Neural cell (in vitro differentiated cells): ENCODE results near the gene WFDC5. TPM values are rescaled to one million over a fixed set of nuclear protein-coding genes. Genes with fewer than 3 reads are reported as not detected.
"Not testable (repeated sequence)": the region's sequence is repeated elsewhere in the genome, so short reads cannot be mapped to it uniquely, and the experiment has no call there.

Source experiments
- H2AFZ ChIP-seq: fragments of 200-600, 300-800 bp; sonication (generic), shearing (Covaris generic); 2 replicates; pipeline ENCODE4 v1.6.0; 2014; ENCODE audit warnings: low read depth, mild to moderate bottlenecking, antibody characterized with exemption, low read length, moderate library complexity
- H3F3A ChIP-seq: fragments of 200-600 bp; shearing (Covaris generic); 2 replicates; pipeline ENCODE4 v1.6.1; 2016; ENCODE audit warnings: mild to moderate bottlenecking, moderate library complexity, mixed read lengths, antibody characterized with exemption, low read length; ENCODE audit not compliant: insufficient read depth, poor library complexity, severe bottlenecking
- H3K27ac ChIP-seq: fragments of 200-600, 300-800 bp; sonication (generic), shearing (Covaris generic); 2 replicates; pipeline ENCODE4 v1.5.1; 2014; ENCODE audit warnings: mild to moderate bottlenecking, low read length, moderate library complexity
- H3K27me3 ChIP-seq: fragments of 300-800, 200-600 bp; sonication (generic), shearing (Covaris generic); 2 replicates; pipeline ENCODE4 v1.6.0; 2014; ENCODE audit warnings: mild to moderate bottlenecking, low read depth, low read length, moderate library complexity; ENCODE audit not compliant: insufficient read depth
- H3K36me3 ChIP-seq: fragments of 300-800, 200-600 bp; sonication (generic), shearing (Covaris generic); 2 replicates; pipeline ENCODE4 v1.5.1; 2014; ENCODE audit warnings: mild to moderate bottlenecking, antibody characterized with exemption, low read length, moderate library complexity; ENCODE audit not compliant: insufficient read depth
- H3K4me2 ChIP-seq: fragments of 300-800, 200-600 bp; sonication (generic), shearing (Covaris generic); 2 replicates; pipeline ENCODE4 v1.6.0; 2014; ENCODE audit warnings: mild to moderate bottlenecking, low read length
- H3K4me3 ChIP-seq: fragments of 300-800, 200-600 bp; sonication (generic), shearing (Covaris generic); 2 replicates; pipeline ENCODE4 v1.5.1; 2014; ENCODE audit warnings: mild to moderate bottlenecking, low read length, moderate library complexity
- H3K79me2 ChIP-seq: fragments of 200-600 bp; shearing (Covaris generic); replicated peaks from 2 replicates; pipeline ENCODE4 v1.6.0; 2014; ENCODE audit warnings: mild to moderate bottlenecking, low read length, moderate library complexity; ENCODE audit not compliant: insufficient read depth
- H3K9ac ChIP-seq: fragments of 300-800, 200-600 bp; sonication (generic), shearing (Covaris generic); 2 replicates; pipeline ENCODE4 v1.6.1; 2016; ENCODE audit warnings: mild to moderate bottlenecking, low read length, mixed read lengths
- H3K9me2 ChIP-seq: fragments of 200-600 bp; shearing (Covaris generic); 2 replicates; pipeline ENCODE4 v1.6.1; 2016; ENCODE audit warnings: mild to moderate bottlenecking, low read length, mixed read lengths; ENCODE audit not compliant: insufficient read depth
- H3K9me3 ChIP-seq: fragments of 200-600, 300-800 bp; sonication (generic), shearing (Covaris generic); 2 replicates; pipeline ENCODE4 v1.6.1; 2016; ENCODE audit warnings: mild to moderate bottlenecking, mixed run types, low read length, moderate library complexity, mixed read lengths
- H4K20me1 ChIP-seq: fragments of 200-600 bp; shearing (Covaris generic); 2 replicates; pipeline ENCODE4 v1.6.1; 2016; ENCODE audit warnings: mild to moderate bottlenecking, mixed run types; ENCODE audit not compliant: insufficient read depth
- CTCF ChIP-seq: fragments of 450-650 bp; IDR thresholded peaks from 2 replicates; pipeline ENCODE4 v1.5.1; 2014; ENCODE audit warnings: antibody characterized with exemption, mild to moderate bottlenecking, moderate library complexity; ENCODE audit not compliant: poor library complexity, severe bottlenecking
- EP300 ChIP-seq: fragments of 450-650 bp; conservative IDR thresholded peaks from 2 replicates; pipeline ENCODE4 v1.6.1; 2014; ENCODE audit warnings: antibody characterized with exemption, mild to moderate bottlenecking, moderate library complexity; ENCODE audit not compliant: poor library complexity, severe bottlenecking
- EZH2 ChIP-seq: fragments of 200-600, 300-800 bp; shearing (Covaris generic), sonication (generic); IDR thresholded peaks from 2 replicates; pipeline ENCODE4 v1.6.1; 2014; ENCODE audit warnings: antibody characterized with exemption, low read length, borderline replicate concordance, mild to moderate bottlenecking; ENCODE audit not compliant: insufficient read depth, poor library complexity, severe bottlenecking
- MXI1 ChIP-seq: fragments of 450-650 bp; conservative IDR thresholded peaks from 2 replicates; pipeline ENCODE4 v1.6.1; 2014; ENCODE audit warnings: antibody characterized with exemption, mild to moderate bottlenecking; ENCODE audit not compliant: poor library complexity, severe bottlenecking
- POLR2AphosphoS5 ChIP-seq: IDR thresholded peaks from 2 replicates; pipeline ENCODE4 v1.6.1; 2012
- RAD21 ChIP-seq: fragments of 450-650 bp; conservative IDR thresholded peaks from 2 replicates; pipeline ENCODE4 v1.6.1; 2014; ENCODE audit warnings: antibody characterized with exemption, mild to moderate bottlenecking, moderate library complexity
- REST ChIP-seq: IDR thresholded peaks from 2 replicates; pipeline ENCODE4 v1.6.1; 2012; ENCODE audit warnings: borderline replicate concordance
- SMC3 ChIP-seq: fragments of 450-650 bp; conservative IDR thresholded peaks from 2 replicates; pipeline ENCODE4 v1.6.1; 2014; ENCODE audit warnings: antibody characterized with exemption, mild to moderate bottlenecking, moderate library complexity; ENCODE audit not compliant: poor library complexity
- TAF1 ChIP-seq: IDR thresholded peaks from 2 replicates; pipeline ENCODE4 v1.6.1; 2012; ENCODE audit warnings: low read depth
- polyA plus RNA-seq: library from polyadenylated mRNA; depleted of rRNA; stranded (reverse); fragments of >200 nt; gene quantifications from 2 replicates; pipeline ENCODE4 v1.2.3, GENCODE V29; 2014

WFDC5 gene
- polyA plus RNA-seq, 1 donor from 2014 or later: not detected

- H3K9me3 ChIP-seq: no peaks in the 10 kb centered on the region
- H2AFZ ChIP-seq: no peak overlapping the region
- no peaks in the 10 kb centered on the region for H3K27me3 ChIP-seq
- no peak for TF ChIP-seq CTCF
- TF ChIP-seq POLR2AphosphoS5: no peak
- no peak for TF ChIP-seq EP300
- no peak for TF ChIP-seq EZH2
- TF ChIP-seq TAF1: no peak
- TF ChIP-seq SMC3: no peak
- no peak for TF ChIP-seq RAD21
- TF ChIP-seq REST: no peak
- H3F3A ChIP-seq: no peaks in the 10 kb centered on the region
- H3K9ac ChIP-seq: no peak overlapping the region
- H3K27ac ChIP-seq: no peak overlapping the region
- no peaks in the 10 kb centered on the region for H3K79me2 ChIP-seq
- no peaks in the 10 kb centered on the region for H3K9me2 ChIP-seq
- no peaks in the 10 kb centered on the region for H3K36me3 ChIP-seq
- H4K20me1 ChIP-seq: no peaks in the 10 kb centered on the region
- no peak overlapping the region for H3K4me2 ChIP-seq
- H3K4me3 ChIP-seq: no peak overlapping the region
Observed at GRCh38 chr20:45157962-45158361, 43.0 kb upstream of the WFDC5 start.

GRCh38 chr20:45156713-45157112, 41.7 kb upstream of the WFDC5 start:
- H3K27me3 ChIP-seq: no peaks in the 10 kb centered on the region
- no peak overlapping the region for H2AFZ ChIP-seq
- H3K9me3 ChIP-seq: no peaks in the 10 kb centered on the region
- H3F3A ChIP-seq: no peaks in the 10 kb centered on the region
- H3K9ac ChIP-seq: no peak overlapping the region
- H3K36me3 ChIP-seq: no peaks in the 10 kb centered on the region
- H3K79me2 ChIP-seq: no peaks in the 10 kb centered on the region
- H3K9me2 ChIP-seq: no peaks in the 10 kb centered on the region
- no peak overlapping the region for H3K4me3 ChIP-seq
- H4K20me1 ChIP-seq: no peaks in the 10 kb centered on the region
- TF ChIP-seq REST (no peak), SMC3 (no peak), RAD21 (no peak), POLR2AphosphoS5 (no peak), CTCF (no peak), EP300 (no peak), TAF1 (no peak), EZH2 (no peak), MXI1 (no peak)
- no peak overlapping the region for H3K4me2 ChIP-seq
- H3K27ac ChIP-seq: no peak overlapping the region

- not testable (repeated sequence) for H3K9me2 ChIP-seq, H3K4me2 ChIP-seq, H3K9ac ChIP-seq, H3K36me3 ChIP-seq, H3K9me3 ChIP-seq, H3K79me2 ChIP-seq, H3K27ac ChIP-seq, H3K27me3 ChIP-seq, H3K4me3 ChIP-seq, H2AFZ ChIP-seq, H4K20me1 ChIP-seq, H3F3A ChIP-seq
Observed at GRCh38 chr20:45154794-45155193, 39.8 kb upstream of the WFDC5 start.
